ENCODE results near the gene KLHL36. TPM values are rescaled to one million over a fixed set of nuclear protein-coding genes. Genes with fewer than 3 reads are reported as not detected.

Gene KLHL36
- total RNA-seq, 4 donors from 2014 or later, result 43.4 to 70.7 (median 67.2) TPM

DNA sequence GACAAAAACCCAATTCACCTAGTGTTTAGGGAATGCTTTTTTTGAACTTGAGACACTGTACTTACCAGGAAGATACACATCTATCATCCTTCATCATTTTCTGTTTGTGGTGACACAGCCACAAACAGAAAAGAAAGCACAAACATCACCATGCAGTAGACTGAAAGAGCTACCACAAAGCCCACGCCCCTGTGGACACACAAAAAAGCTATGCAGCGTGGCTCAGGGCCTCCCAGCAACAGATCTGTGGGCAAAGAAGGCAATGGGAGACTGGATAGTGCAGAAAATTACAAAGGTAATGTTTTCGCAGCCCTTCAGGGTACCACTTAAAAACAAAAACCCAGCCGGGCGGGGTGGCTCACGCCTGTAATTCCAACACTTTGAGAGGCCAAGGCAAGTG lies 40.0 kb upstream of the KLHL36 start:
- DNase-seq (ENCODE audit: low spot score in 2 of 2), result no peak
- Histone ChIP-seq H3K27ac (no peak overlapping the region), H3K4me1 (peaks cover 9% of the 10 kb centered on the region), H3K36me3 (no peaks in the 10 kb centered on the region), H3K4me3 (no peak overlapping the region), H3K9me3 (no peaks in the 10 kb centered on the region), H3K27me3 (no peaks in the 10 kb centered on the region)
- WGBS, result 79% methylated on average over 6 of the region's 6 CpGs
- TF ChIP-seq POLR2A (IDR thresholded peaks at IDR 0.05) (no peak), POLR2AphosphoS5 (IDR thresholded peaks at IDR 0.05) (no peak), EP300 (IDR thresholded peaks at IDR 0.05) (no peak)
- TF ChIP-seq, protein P1, sequence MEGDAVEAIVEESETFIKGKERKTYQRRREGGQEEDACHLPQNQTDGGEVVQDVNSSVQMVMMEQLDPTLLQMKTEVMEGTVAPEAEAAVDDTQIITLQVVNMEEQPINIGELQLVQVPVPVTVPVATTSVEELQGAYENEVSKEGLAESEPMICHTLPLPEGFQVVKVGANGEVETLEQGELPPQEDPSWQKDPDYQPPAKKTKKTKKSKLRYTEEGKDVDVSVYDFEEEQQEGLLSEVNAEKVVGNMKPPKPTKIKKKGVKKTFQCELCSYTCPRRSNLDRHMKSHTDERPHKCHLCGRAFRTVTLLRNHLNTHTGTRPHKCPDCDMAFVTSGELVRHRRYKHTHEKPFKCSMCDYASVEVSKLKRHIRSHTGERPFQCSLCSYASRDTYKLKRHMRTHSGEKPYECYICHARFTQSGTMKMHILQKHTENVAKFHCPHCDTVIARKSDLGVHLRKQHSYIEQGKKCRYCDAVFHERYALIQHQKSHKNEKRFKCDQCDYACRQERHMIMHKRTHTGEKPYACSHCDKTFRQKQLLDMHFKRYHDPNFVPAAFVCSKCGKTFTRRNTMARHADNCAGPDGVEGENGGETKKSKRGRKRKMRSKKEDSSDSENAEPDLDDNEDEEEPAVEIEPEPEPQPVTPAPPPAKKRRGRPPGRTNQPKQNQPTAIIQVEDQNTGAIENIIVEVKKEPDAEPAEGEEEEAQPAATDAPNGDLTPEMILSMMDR (IDR thresholded peaks at IDR 0.05), result no peak

DNA sequence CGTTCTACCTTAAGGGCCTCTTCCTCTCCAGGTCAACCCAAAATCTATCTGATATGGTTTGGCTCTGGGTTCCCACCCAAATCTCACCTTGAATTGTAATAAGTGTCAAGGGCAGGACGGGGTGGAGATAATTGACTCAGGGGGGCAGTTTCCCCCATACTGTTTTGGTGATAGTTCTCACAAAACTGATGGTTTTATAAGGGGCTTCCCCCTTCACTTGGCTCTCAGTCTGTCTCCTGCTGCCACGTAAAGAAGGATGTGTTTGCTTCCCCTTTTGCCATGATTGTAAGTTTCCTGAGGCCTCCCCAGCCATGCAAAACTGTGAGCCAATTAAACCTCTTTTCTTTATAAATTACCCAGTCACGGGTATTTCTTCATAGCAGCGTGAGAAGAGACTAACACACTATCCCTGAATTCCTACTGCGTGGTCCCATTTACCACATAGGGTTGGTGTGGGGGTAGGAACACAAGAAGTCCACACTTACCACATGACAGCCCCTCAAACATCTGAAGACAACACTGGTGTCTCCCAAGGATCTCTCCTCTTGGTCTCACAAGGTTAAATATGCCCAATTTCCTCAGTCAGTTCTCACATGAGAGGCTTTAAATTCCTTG lies 38.6 kb upstream of the KLHL36 start:
- no peak for DNase-seq (ENCODE audit: low spot score in 2 of 2)
- Histone ChIP-seq H3K9me3 (no peaks in the 10 kb centered on the region), H3K4me1 (no peaks in the 10 kb centered on the region), H3K36me3 (no peaks in the 10 kb centered on the region), H3K27me3 (no peaks in the 10 kb centered on the region), H3K4me3 (no peak overlapping the region), H3K27ac (no peak overlapping the region)
- TF ChIP-seq, protein P1 (IDR thresholded peaks at IDR 0.05), result no peak
- TF ChIP-seq POLR2A (IDR thresholded peaks at IDR 0.05) (no peak), EP300 (IDR thresholded peaks at IDR 0.05) (no peak), POLR2AphosphoS5 (IDR thresholded peaks at IDR 0.05) (no peak)
- WGBS, result 87% methylated on average over 6 of the region's 6 CpGs

DNA sequence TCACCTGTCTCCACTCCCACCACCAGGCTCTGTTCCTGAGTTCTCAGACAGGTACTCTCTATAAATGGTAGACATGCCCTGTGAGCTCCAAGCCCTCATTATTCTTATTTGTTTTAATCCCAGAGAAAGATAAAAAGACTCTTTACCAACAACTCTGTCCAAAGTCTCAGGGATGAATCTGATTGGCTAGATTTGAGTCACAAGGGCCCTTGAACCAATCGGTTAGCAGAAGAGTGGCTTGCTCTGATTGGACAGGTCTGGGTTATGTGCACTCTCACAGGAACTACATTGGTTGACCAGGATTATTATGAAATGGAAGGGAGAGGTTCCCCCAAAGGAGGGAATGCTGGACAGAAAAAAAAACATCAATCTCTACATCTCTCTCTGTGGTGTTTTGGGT lies 37.9 kb upstream of the KLHL36 start:
- TF ChIP-seq EP300 (IDR thresholded peaks at IDR 0.05) (no peak), POLR2A (IDR thresholded peaks at IDR 0.05) (no peak), POLR2AphosphoS5 (IDR thresholded peaks at IDR 0.05) (no peak)
- TF ChIP-seq, protein P1 (IDR thresholded peaks at IDR 0.05), result no peak
- H3K4me1 ChIP-seq, result peaks cover 5% of the 10 kb centered on the region
- H3K4me3 ChIP-seq, result no peak overlapping the region
- H3K36me3 ChIP-seq, result no peaks in the 10 kb centered on the region
- DNase-seq (ENCODE audit: low spot score in 2 of 2), result no peak
- WGBS, result 89% methylated on average over 1 of the region's 1 CpG
- no peaks in the 10 kb centered on the region for H3K9me3 ChIP-seq
- H3K27ac ChIP-seq, result no peak overlapping the region
- no peaks in the 10 kb centered on the region for H3K27me3 ChIP-seq

DNA sequence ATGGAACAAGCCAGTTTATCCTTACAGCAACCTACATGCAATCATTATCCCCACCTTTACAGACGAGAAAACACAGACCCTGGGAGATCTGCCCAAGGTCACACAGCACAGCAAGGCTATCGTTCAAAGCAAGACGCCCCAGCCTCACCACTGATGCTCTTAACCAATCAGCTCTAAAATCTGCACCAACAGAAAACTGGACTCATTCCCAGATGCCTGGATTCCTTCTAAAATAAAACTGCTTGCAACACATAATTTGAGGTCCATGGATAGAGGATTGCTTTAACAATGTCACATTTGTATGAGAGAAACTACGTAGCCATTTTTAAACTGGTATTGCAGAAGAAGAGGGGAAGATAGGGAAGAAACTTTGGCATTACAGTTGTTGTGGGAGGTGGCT lies 37.3 kb upstream of the KLHL36 start:
- 46% methylated on average over 4 of the region's 4 CpGs for whole genome bisulfite sequencing
- Histone ChIP-seq H3K4me1 (peaks cover 8% of the 10 kb centered on the region), H3K27ac (no peak overlapping the region), H3K27me3 (no peaks in the 10 kb centered on the region), H3K9me3 (no peaks in the 10 kb centered on the region), H3K4me3 (no peak overlapping the region), H3K36me3 (no peaks in the 10 kb centered on the region)
- TF ChIP-seq POLR2A (IDR thresholded peaks at IDR 0.05) (no peak), EP300 (IDR thresholded peaks at IDR 0.05) (no peak), POLR2AphosphoS5 (IDR thresholded peaks at IDR 0.05) (no peak)
- TF ChIP-seq, protein P1 (IDR thresholded peaks at IDR 0.05), result no peak
- no peak for DNase-seq (ENCODE audit: low spot score in 2 of 2)

DNA sequence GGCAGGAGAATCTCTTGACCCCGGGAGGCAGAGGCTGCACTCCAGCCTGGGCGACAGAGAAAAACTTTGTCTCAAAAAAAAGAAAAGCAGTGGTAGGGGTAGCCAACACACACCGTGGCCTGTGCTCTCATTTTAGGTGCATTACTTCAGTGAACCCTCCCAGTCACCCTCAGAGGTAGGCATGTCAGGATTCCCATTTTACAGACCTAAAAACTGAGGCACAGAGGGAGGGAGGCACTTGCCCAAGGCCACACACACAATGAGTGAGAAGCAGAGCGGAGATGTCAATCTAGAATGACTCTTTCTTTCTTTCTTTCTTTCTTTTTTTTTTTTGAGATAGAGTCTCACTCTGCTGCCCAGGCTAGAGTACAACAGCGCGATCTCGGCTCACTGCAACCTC lies 35.6 kb upstream of the KLHL36 start:
- no peak overlapping the region for H3K27ac ChIP-seq
- 100% methylated on average over 7 of the region's 7 CpGs for WGBS
- no peak for TF ChIP-seq POLR2AphosphoS5 (IDR thresholded peaks at IDR 0.05)
- TF ChIP-seq EP300 (IDR thresholded peaks at IDR 0.05), result no peak
- TF ChIP-seq, protein P1 (IDR thresholded peaks at IDR 0.05), result no peak
- no peak for TF ChIP-seq POLR2A (IDR thresholded peaks at IDR 0.05)
- no peak for DNase-seq (ENCODE audit: low spot score in 2 of 2)
- no peaks in the 10 kb centered on the region for H3K27me3 ChIP-seq
- H3K9me3 ChIP-seq, result no peaks in the 10 kb centered on the region
- no peak overlapping the region for H3K4me3 ChIP-seq
- no peaks in the 10 kb centered on the region for H3K36me3 ChIP-seq
- peaks cover 24% of the 10 kb centered on the region for H3K4me1 ChIP-seq

All from suprapubic skin (tissue), 4 donors.